Heart left ventricle (tissue), 16 donors: Measurements from ENCODE around the gene SEMA4A. TPM values are rescaled to one million over a fixed set of nuclear protein-coding genes. Genes with fewer than 3 reads are reported as not detected.

Experiments used
- ATAC-seq, 4 donors: fragments of 200-7000 bp; cut with Tn5 transposase; one replicate each; pipeline ENCODE4 v1.9.1; 2020 to 2022; ENCODE audit warnings: moderate library complexity in 4 of 4, mild to moderate bottlenecking in 3 of 4, moderate number of reproducible peaks in 1 of 4
- DNase-seq, 5 donors: peaks; one replicate each; pipeline ENCODE4 v3.0.0-alpha.2; 2020
- H3K27ac ChIP-seq, 12 donors: fragments of 200-600 bp; sonication (generic) in 4 of 12; one replicate each; pipeline versions ENCODE4 v1.5.0 to v1.8.0; 2016 to 2022; ENCODE audit warnings: mild to moderate bottlenecking in 2 of 12
- H3K27me3 ChIP-seq, 9 donors: fragments of 200-600 bp; sonication (generic) in 2 of 9; one replicate each; pipeline versions ENCODE4 v1.5.1 to v1.8.0; 2016 to 2022; ENCODE audit warnings: mild to moderate bottlenecking in 3 of 9
- H3K36me3 ChIP-seq, 9 donors: fragments of 200-600 bp; sonication (generic) in 2 of 9; one replicate each; pipeline versions ENCODE4 v1.5.0 to v1.8.0; 2018 to 2022; ENCODE audit warnings: mild to moderate bottlenecking in 2 of 9
- H3K4me1 ChIP-seq, 12 donors: fragments of 200-600 bp; sonication (generic) in 4 of 12; one replicate each; pipeline versions ENCODE4 v1.5.0 to v1.8.0; 2016 to 2022; ENCODE audit warnings: mild to moderate bottlenecking in 3 of 12
- H3K4me3 ChIP-seq, 12 donors: fragments of 200-600 bp; sonication (generic) in 4 of 12; one replicate each; pipeline versions ENCODE4 v1.5.0 to v1.8.0; 2017 to 2022; ENCODE audit warnings: mild to moderate bottlenecking in 9 of 12, moderate library complexity in 4 of 12
- H3K9me3 ChIP-seq, 12 donors: fragments of 200-600 bp; sonication (generic) in 4 of 12; one replicate each; pipeline versions ENCODE4 v1.5.0 to v1.8.0; 2016 to 2022; ENCODE audit warnings: mild to moderate bottlenecking in 1 of 12
- CTCF ChIP-seq, 12 donors: fragments of 200-600 bp; sonication (generic) in 4 of 12; IDR thresholded peaks; one replicate each; pipeline versions ENCODE4 v1.5.0 to v1.8.0; 2018 to 2022; ENCODE audit warnings: antibody characterized with exemption in 12 of 12, mild to moderate bottlenecking in 5 of 12
- POLR2A ChIP-seq, 2 donors: fragments of 450-650 bp; IDR thresholded peaks; one replicate each; pipeline ENCODE4 v1.6.1; 2017; ENCODE audit warnings: antibody characterized with exemption in 2 of 2, mild to moderate bottlenecking in 2 of 2, moderate library complexity in 2 of 2
- WGBS, 4 donors: extraction: QIAGEN DNeasy Blood & Tissue Kit in 2 of 4; methylation state at CpG; one replicate each; pipeline versions ENCODE4 v1.1.5 to v1.1.7; 2013 to 2018; 5-methylcytosine and 5-hydroxymethylcytosine counted together
- intact Hi-C, 10 donors: fragments of 100-400 bp; cut with DNase I; formaldehyde crosslinking; loops; one replicate each; pipeline versions ENCODE4 v1.11.1 to v1.14.2; 2022
- polyA plus RNA-seq, 2 donors: library from polyadenylated mRNA; stranded (reverse); fragments of 200-250 nt; gene quantifications; one replicate each; pipeline ENCODE4 v1.2.3, GENCODE V29; 2013
- total RNA-seq, 9 donors: library from RNA; depleted of rRNA in 2 of 9; stranded (reverse); fragments of >200 nt in 2 of 9; fragmentation: NEBNext Ultra II Directional in 3 of 9; extraction: Animal tissue kit (Norgen Biotek cat#: 25700) in 3 of 9; gene quantifications; one replicate each; pipeline versions ENCODE4 v1.1.0 to v1.2.4, GENCODE V29; 2016 to 2023
- donor health status: ischemic (EF 13 %, LVEDD 7.1; RV severe dilation, severe dysfunction).
- donor health status: healthy with polysubstance abuse.
- donor health status: DM: no; HTN: yes; CAD: no.
- donor health status: DM: no; HTN: no; CAD: no.
- donor health status: ischemic (EF 25% LVEDD 6.9; RV normal size, moderate dysfunction).
- donor health status: ischemic (EF 25% LVEDD 5.7; RV mildly dilated, moderate dysfunction).
- donor health status: healthy.
- donor health status: DM: yes; HTN: yes; CAD: no.
- donor health status: ischemic (EF 35%, LVEDD 5.7; RV mildly dilated, moderate dysfunction).
- donor health status: nonischemic (EF 11% LVEDD 7.7; RV severe dilation, severe dysfunction).
- donor health status: DM: yes; HTN: yes; CAD: no.
- donor health status: PGD.
- donor health status: ischemic (EF 29% LVEDD 5.4; RV normal size, mild dysfunction).
- donor health status: nonischemic (EF 23%, LVEDD 6.1; RV moderate dilation, normal function).

Gene SEMA4A
- total and polyA plus RNA-seq, 11 donors, result 0.60 to 10.2 (median 1.6) TPM

- peak in 1 of 5 donors; percentile 42 for DNase-seq
- peaks cover 36 to 77% (median 68%) of the 10 kb centered on the region in 12 donors for H3K4me1 ChIP-seq
- 52 to 71% (median 59%) methylated on average over 13 of the region's 13 CpGs for WGBS, 4 donors
These were observed 35.8 kb upstream of the SEMA4A start for GRCh38 chr1:156117414-156118176.

GRCh38 chr1:156118177-156118868, 35.1 kb upstream of the SEMA4A start:
- WGBS, 4 donors, result 26 to 37% (median 33%) methylated on average over 8 of the region's 8 CpGs
- H3K4me3 ChIP-seq, result peak overlapping the region; percentile 0 to 100 (median 90)
- H3K36me3 ChIP-seq, result peaks cover 0 to 37% (median 0%) of the 10 kb centered on the region in 9 donors
- intact Hi-C loops, result loop anchor here in 1 of 10 donors (10.0 kb wide), 1 partner anchor 546 kb away; no protein-coding TSS in a partner anchor
- ATAC-seq, result peak; percentile 21 to 48 (median 34)
- no peaks in the 10 kb centered on the region for H3K9me3 ChIP-seq
- TF ChIP-seq CTCF (IDR thresholded peaks at IDR 0.05), result no peak
- peak in 1 of 2 donors; percentile 55 for TF ChIP-seq POLR2A (IDR thresholded peaks at IDR 0.05)
- DNase-seq, result peak; percentile 68 to 84 (median 76)
- H3K27me3 ChIP-seq, result no peaks in the 10 kb centered on the region
- peak overlapping the region; percentile 27 to 100 (median 98) for H3K27ac ChIP-seq
- peaks cover 39 to 83% (median 75%) of the 10 kb centered on the region in 12 donors for H3K4me1 ChIP-seq

More at GRCh38 chr1:156117414-156118176, 35.8 kb upstream of the SEMA4A start:
- intact Hi-C loops, result loop anchor here in 1 of 10 donors (10.0 kb wide), 1 partner anchor 547 kb away; no protein-coding TSS in a partner anchor
- peaks cover 0 to 37% (median 0%) of the 10 kb centered on the region in 9 donors for H3K36me3 ChIP-seq
- H3K27ac ChIP-seq, result peak overlapping the region in 11 of 12 donors; percentile 96 to 100 (median 98)
- no peaks in the 10 kb centered on the region for H3K27me3 ChIP-seq
- no peak for ATAC-seq
- H3K4me3 ChIP-seq, result peak overlapping the region in 10 of 12 donors; percentile 78 to 100 (median 92)
- TF ChIP-seq POLR2A (IDR thresholded peaks at IDR 0.05) (no peak), CTCF (IDR thresholded peaks at IDR 0.05) (no peak)
- H3K9me3 ChIP-seq, result no peaks in the 10 kb centered on the region

- peak in 4 of 5 donors; percentile 54 to 74 (median 70) for DNase-seq
- 42 to 56% (median 47%) methylated on average over 3 of the region's 3 CpGs for WGBS, 4 donors
- intact Hi-C loops, result loop anchor here in 2 of 10 donors (10.0 kb wide), 2 partner anchors 385 to 545 kb away; partner anchors contain the start of gene MEF2D (in 1 of the 2)
- H3K4me1 ChIP-seq, result peaks cover 42 to 84% (median 79%) of the 10 kb centered on the region in 12 donors
- H3K9me3 ChIP-seq, result no peaks in the 10 kb centered on the region
- no peaks in the 10 kb centered on the region for H3K27me3 ChIP-seq
- peak overlapping the region; percentile 24 to 100 (median 98) for H3K27ac ChIP-seq
- peak overlapping the region in 9 of 12 donors; percentile 78 to 100 (median 91) for H3K4me3 ChIP-seq
- ATAC-seq, result peak in 2 of 4 donors; percentile 4 to 10
- peaks cover 0 to 37% (median 0%) of the 10 kb centered on the region in 9 donors for H3K36me3 ChIP-seq
- no peak for TF ChIP-seq CTCF (IDR thresholded peaks at IDR 0.05)
- TF ChIP-seq POLR2A (IDR thresholded peaks at IDR 0.05), result no peak
These were observed 33.7 kb upstream of the SEMA4A start for GRCh38 chr1:156119503-156120209.
